Measurements from ENCODE around the gene UIMC1. TPM values are rescaled to one million over a fixed set of nuclear protein-coding genes. Genes with fewer than 3 reads are reported as not detected.
"Not testable (repeated sequence)": the region's sequence is repeated elsewhere in the genome, so short reads cannot be mapped to it uniquely, and the experiment has no call there.

UIMC1 gene
- polyA plus RNA-seq, 1 donor (not counting 4 experiments of a cell fraction or from before 2014, with no cell fraction given) = 29.0 TPM

DNA sequence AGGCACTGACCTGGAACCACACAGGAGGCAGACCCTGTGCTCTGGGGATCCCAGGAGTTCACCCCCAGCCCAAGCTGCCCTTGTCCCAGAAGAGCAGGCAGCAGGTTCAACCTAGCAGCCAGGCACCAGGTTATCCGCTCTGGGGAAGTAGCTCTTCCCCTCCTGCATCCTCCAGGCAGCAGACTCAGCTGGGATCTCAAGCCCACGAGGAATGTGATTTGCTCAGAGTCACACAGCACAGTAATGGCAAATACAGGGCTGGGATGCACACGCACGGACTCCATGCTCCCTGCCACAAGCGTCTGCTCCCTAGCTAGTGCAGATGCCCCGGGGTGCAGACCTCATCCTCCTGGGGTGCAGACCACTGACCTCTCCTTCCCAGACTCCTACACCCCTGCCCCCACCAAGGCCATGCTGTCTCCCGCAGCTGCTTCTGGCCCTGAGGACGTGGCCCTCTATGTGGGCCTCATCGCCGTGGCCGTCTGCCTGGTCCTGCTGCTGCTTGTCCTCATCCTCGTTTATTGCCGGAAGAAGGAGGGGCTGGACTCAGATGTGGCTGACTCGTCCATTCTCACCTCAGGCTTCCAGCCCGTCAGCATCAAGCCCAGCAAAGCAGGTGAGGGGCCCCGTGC is 132.9 kb downstream of the UIMC1 start:
- H4K20me1 ChIP-seq (ENCODE audit: control insufficient read depth, extremely low read depth, insufficient read depth, low read length) = no peaks in the 10 kb centered on the region
- peaks cover 4% of the 10 kb centered on the region for H3K4me1 ChIP-seq (ENCODE audit: control insufficient read depth, extremely low read depth, insufficient read depth, low read length)
- no peaks in the 10 kb centered on the region for H3K79me2 ChIP-seq (ENCODE audit: control insufficient read depth, insufficient read depth, low read length)
- H3K4me2 ChIP-seq (ENCODE audit: control insufficient read depth, extremely low read depth, insufficient read depth, low read depth, low read length) = no peak overlapping the region
- FAIRE-seq = no peak
- H2AFZ ChIP-seq (ENCODE audit: control insufficient read depth, low read length) = no peak overlapping the region
- no peak overlapping the region for H3K4me3 ChIP-seq (ENCODE audit: control insufficient read depth in 2 of 3, extremely low read depth in 1 of 3, insufficient read depth in 2 of 3, low read depth in 1 of 3, low read length in 3 of 3)
- no peak for DNase-seq (ENCODE audit: low read depth, low spot score)
- dilution Hi-C loops (cut with MboI; ENCODE audit: extremely low pct_ligation_motif_present, low sequenced_read_pairs) = no loop called here
- no peak overlapping the region for H3K9ac ChIP-seq (ENCODE audit: control insufficient read depth, extremely low read depth, insufficient read depth, low read length)
- H3K27ac ChIP-seq (ENCODE audit: control insufficient read depth, insufficient read depth, low read length) = no peak overlapping the region
- no peaks in the 10 kb centered on the region for H3K36me3 ChIP-seq (ENCODE audit: control insufficient read depth in 2 of 2, extremely low read depth in 1 of 2, insufficient read depth in 2 of 2, low read length in 2 of 2)
- no peak for TF ChIP-seq CTCF (optimal IDR thresholded peaks at IDR 0.05 in 1 of 3, IDR thresholded peaks at IDR 0.05 in 1 of 3, conservative IDR thresholded peaks at IDR 0.05 in 1 of 3; ENCODE audit: extremely low read depth in 1 of 3, insufficient read depth in 2 of 3, low read length in 3 of 3)
- TF ChIP-seq EZH2 (IDR thresholded peaks at IDR 0.05; ENCODE audit: low read length) = no peak
- no peaks in the 10 kb centered on the region for H3K9me1 ChIP-seq (ENCODE audit: control insufficient read depth, extremely low read depth, insufficient read depth, low read length)
- H3K9me3 ChIP-seq (ENCODE audit: control insufficient read depth, low read depth, low read length) = no peaks in the 10 kb centered on the region
- H3K27me3 ChIP-seq (ENCODE audit: control insufficient read depth, extremely low read depth, insufficient read depth, low read length) = peaks cover 47% of the 10 kb centered on the region

DNA sequence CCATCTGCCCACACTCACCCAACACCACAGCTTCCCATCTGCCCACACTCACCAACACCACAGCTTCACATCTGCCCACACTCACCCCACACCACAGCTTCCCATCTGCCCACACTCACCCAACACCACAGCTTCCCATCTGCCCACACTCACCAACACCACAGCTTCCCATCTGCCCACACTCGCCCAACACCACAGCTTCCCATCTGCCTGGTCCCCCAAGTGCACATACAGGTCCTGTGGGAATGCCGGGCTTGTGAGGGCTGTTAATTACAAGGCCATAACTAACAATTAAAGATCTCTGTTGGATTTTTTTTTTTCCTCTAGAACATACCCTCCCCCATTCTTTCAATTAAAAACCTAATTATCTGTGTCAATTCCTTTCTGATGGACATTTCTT is 133.6 kb downstream of the UIMC1 start:
- FAIRE-seq; H3K9ac ChIP-seq (ENCODE audit: control insufficient read depth, extremely low read depth, insufficient read depth, low read length); H3K4me2 ChIP-seq (ENCODE audit: control insufficient read depth, extremely low read depth, insufficient read depth, low read depth, low read length); H3K4me1 ChIP-seq (ENCODE audit: control insufficient read depth, extremely low read depth, insufficient read depth, low read length); H2AFZ ChIP-seq (ENCODE audit: control insufficient read depth, low read length); H3K27ac ChIP-seq (ENCODE audit: control insufficient read depth, insufficient read depth, low read length); H3K79me2 ChIP-seq (ENCODE audit: control insufficient read depth, insufficient read depth, low read length); H4K20me1 ChIP-seq (ENCODE audit: control insufficient read depth, extremely low read depth, insufficient read depth, low read length); H3K36me3 ChIP-seq (ENCODE audit: control insufficient read depth in 2 of 2, extremely low read depth in 1 of 2, insufficient read depth in 2 of 2, low read length in 2 of 2); DNase-seq (ENCODE audit: low read depth, low spot score); dilution Hi-C loops (cut with MboI; ENCODE audit: extremely low pct_ligation_motif_present, low sequenced_read_pairs); H3K9me3 ChIP-seq (ENCODE audit: control insufficient read depth, low read depth, low read length); H3K9me1 ChIP-seq (ENCODE audit: control insufficient read depth, extremely low read depth, insufficient read depth, low read length); H3K4me3 ChIP-seq (ENCODE audit: control insufficient read depth in 2 of 3, extremely low read depth in 1 of 3, insufficient read depth in 2 of 3, low read depth in 1 of 3, low read length in 3 of 3): not testable (repeated sequence)
- peaks cover 46% of the 10 kb centered on the region for H3K27me3 ChIP-seq (ENCODE audit: control insufficient read depth, extremely low read depth, insufficient read depth, low read length)

DNA sequence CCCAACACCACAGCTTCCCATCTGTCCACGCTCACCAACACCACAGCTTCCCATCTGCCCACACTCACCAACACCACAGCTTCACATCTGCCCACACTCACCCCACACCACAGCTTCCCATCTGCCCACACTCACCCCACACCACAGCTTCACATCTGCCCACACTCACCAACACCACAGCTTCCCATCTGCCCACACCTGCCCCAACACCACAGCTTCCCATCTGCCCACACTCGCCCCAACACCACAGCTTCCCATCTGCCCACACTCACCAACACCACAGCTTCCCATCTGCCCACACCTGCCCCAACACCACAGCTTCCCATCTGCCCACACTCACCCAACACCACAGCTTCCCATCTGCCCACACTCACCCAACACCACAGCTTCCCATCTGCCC is 134.0 kb downstream of the UIMC1 start:
- H3K4me2 ChIP-seq (ENCODE audit: control insufficient read depth, extremely low read depth, insufficient read depth, low read depth, low read length); dilution Hi-C loops (cut with MboI; ENCODE audit: extremely low pct_ligation_motif_present, low sequenced_read_pairs); DNase-seq (ENCODE audit: low read depth, low spot score); H3K9me1 ChIP-seq (ENCODE audit: control insufficient read depth, extremely low read depth, insufficient read depth, low read length); H3K9ac ChIP-seq (ENCODE audit: control insufficient read depth, extremely low read depth, insufficient read depth, low read length); H2AFZ ChIP-seq (ENCODE audit: control insufficient read depth, low read length); H4K20me1 ChIP-seq (ENCODE audit: control insufficient read depth, extremely low read depth, insufficient read depth, low read length); H3K27ac ChIP-seq (ENCODE audit: control insufficient read depth, insufficient read depth, low read length); H3K9me3 ChIP-seq (ENCODE audit: control insufficient read depth, low read depth, low read length); H3K4me3 ChIP-seq (ENCODE audit: control insufficient read depth in 2 of 3, extremely low read depth in 1 of 3, insufficient read depth in 2 of 3, low read depth in 1 of 3, low read length in 3 of 3); FAIRE-seq; H3K4me1 ChIP-seq (ENCODE audit: control insufficient read depth, extremely low read depth, insufficient read depth, low read length); H3K36me3 ChIP-seq (ENCODE audit: control insufficient read depth in 2 of 2, extremely low read depth in 1 of 2, insufficient read depth in 2 of 2, low read length in 2 of 2); H3K79me2 ChIP-seq (ENCODE audit: control insufficient read depth, insufficient read depth, low read length): not testable (repeated sequence)
- peaks cover 43% of the 10 kb centered on the region for H3K27me3 ChIP-seq (ENCODE audit: control insufficient read depth, extremely low read depth, insufficient read depth, low read length)

DNA sequence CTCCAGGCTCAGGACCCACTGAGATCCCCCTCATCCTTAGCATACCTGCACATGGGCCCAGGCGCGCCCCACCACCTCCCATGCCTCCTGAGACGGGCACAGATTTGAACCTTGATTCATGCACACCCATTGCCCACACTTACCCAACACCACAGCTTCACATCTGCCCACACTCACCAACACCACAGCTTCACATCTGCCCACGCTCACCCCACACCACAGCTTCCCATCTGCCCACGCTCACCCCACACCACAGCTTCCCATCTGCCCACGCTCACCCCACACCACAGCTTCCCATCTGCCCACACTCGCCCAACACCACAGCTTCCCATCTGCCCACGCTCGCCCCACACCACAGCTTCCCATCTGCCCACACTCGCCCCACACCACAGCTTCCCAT is 135.9 kb downstream of the UIMC1 start:
- DNase-seq (ENCODE audit: low read depth, low spot score); H3K9me1 ChIP-seq (ENCODE audit: control insufficient read depth, extremely low read depth, insufficient read depth, low read length); dilution Hi-C loops (cut with MboI; ENCODE audit: extremely low pct_ligation_motif_present, low sequenced_read_pairs); H3K4me1 ChIP-seq (ENCODE audit: control insufficient read depth, extremely low read depth, insufficient read depth, low read length); H3K36me3 ChIP-seq (ENCODE audit: control insufficient read depth in 2 of 2, extremely low read depth in 1 of 2, insufficient read depth in 2 of 2, low read length in 2 of 2); H4K20me1 ChIP-seq (ENCODE audit: control insufficient read depth, extremely low read depth, insufficient read depth, low read length); H3K27ac ChIP-seq (ENCODE audit: control insufficient read depth, insufficient read depth, low read length); H3K4me3 ChIP-seq (ENCODE audit: control insufficient read depth in 2 of 3, extremely low read depth in 1 of 3, insufficient read depth in 2 of 3, low read depth in 1 of 3, low read length in 3 of 3); H3K4me2 ChIP-seq (ENCODE audit: control insufficient read depth, extremely low read depth, insufficient read depth, low read depth, low read length); H3K9ac ChIP-seq (ENCODE audit: control insufficient read depth, extremely low read depth, insufficient read depth, low read length); FAIRE-seq; H3K9me3 ChIP-seq (ENCODE audit: control insufficient read depth, low read depth, low read length); H3K79me2 ChIP-seq (ENCODE audit: control insufficient read depth, insufficient read depth, low read length); H2AFZ ChIP-seq (ENCODE audit: control insufficient read depth, low read length): not testable (repeated sequence)
- peaks cover 43% of the 10 kb centered on the region for H3K27me3 ChIP-seq (ENCODE audit: control insufficient read depth, extremely low read depth, insufficient read depth, low read length)
